ENCODE data around the gene FZD7.

FZD7 gene

DNA sequence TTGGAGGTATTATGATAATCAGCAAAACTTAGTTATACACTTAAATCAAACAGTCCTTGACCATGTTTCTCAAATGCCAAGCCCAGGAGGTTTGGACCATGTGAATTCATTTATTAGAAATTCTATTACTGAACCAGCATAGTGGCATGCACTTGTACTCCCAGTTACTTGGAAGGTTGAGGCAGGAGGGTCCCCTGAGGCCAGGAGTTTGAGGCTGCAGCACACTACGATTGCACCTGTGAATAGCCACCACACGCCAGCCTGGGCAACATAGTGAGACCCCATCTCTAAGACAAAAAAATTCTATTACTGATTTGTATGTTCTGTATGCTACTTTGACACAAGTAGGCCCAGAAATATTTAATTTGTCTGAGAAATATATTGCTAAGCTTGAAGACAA, 43.6 kb upstream of the FZD7 start:
- H3K4me3 ChIP-seq (replicated peaks; ENCODE audit: low read depth, low read length), result no peak overlapping the region
- TF ChIP-seq, protein P1, sequence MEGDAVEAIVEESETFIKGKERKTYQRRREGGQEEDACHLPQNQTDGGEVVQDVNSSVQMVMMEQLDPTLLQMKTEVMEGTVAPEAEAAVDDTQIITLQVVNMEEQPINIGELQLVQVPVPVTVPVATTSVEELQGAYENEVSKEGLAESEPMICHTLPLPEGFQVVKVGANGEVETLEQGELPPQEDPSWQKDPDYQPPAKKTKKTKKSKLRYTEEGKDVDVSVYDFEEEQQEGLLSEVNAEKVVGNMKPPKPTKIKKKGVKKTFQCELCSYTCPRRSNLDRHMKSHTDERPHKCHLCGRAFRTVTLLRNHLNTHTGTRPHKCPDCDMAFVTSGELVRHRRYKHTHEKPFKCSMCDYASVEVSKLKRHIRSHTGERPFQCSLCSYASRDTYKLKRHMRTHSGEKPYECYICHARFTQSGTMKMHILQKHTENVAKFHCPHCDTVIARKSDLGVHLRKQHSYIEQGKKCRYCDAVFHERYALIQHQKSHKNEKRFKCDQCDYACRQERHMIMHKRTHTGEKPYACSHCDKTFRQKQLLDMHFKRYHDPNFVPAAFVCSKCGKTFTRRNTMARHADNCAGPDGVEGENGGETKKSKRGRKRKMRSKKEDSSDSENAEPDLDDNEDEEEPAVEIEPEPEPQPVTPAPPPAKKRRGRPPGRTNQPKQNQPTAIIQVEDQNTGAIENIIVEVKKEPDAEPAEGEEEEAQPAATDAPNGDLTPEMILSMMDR (IDR thresholded peaks at IDR 0.05; ENCODE audit: low read depth, low read length, missing control alignments), result no peak
- DNase-seq (ENCODE audit: extremely low read depth, low read depth), result no peak

DNA sequence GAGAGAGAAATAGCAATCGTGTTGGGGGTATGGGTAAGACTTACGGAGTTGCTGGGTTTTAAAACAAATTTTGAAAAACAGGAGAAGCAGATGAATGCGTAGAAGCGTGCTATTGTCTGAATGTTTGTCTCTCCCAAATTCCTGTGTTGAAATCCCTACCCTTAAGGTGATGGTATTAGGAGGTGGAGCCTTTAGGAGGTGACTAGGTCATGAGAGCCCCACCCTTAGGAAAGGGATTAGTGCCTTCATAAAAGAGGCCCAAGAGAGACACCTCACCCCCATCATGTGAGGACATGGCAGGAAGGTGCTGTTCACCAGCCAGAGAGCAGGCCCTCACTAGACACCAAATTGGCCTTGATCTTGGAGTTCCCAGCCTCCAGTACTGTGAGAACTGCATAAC, 40.7 kb upstream of the FZD7 start:
- no peak overlapping the region for H3K4me3 ChIP-seq (replicated peaks; ENCODE audit: low read depth, low read length)
- DNase-seq (ENCODE audit: extremely low read depth, low read depth), result no peak
- TF ChIP-seq, protein P1 (IDR thresholded peaks at IDR 0.05; ENCODE audit: low read depth, low read length, missing control alignments), result no peak

DNA sequence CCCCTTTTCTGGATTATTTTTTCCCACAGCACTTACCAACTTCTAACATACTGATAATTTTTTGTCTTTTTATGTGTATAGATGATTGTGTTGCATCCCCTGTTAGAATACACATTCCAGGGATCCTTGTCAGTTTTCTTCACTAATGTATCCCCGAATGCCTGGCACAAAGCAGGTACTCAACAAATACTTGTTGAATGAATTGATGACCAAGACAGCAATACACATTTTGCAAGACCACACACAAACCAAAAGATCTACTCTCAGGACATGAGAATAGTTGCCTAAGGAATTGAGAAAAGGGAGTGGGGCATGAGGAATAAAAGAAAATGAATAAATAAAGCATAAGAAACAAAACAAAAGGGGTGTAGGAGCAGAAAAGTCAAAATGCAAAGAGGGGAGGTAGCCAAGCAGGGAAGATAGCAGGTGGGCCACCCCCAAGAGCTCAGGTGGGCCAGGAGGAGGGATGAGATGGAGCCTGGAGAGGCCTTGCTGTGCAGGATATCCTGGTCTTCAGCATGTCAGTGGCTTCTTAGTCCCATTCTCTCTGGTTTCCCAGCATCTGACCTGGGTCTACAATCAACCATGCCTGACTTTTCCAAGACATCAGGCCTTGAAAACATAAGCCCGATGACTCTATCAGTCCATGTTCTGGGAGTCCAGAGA, 38.5 kb upstream of the FZD7 start:
- no peak overlapping the region for H3K4me3 ChIP-seq (replicated peaks; ENCODE audit: low read depth, low read length)
- TF ChIP-seq, protein P1 (IDR thresholded peaks at IDR 0.05; ENCODE audit: low read depth, low read length, missing control alignments), result no peak
- DNase-seq (ENCODE audit: extremely low read depth, low read depth), result no peak

DNA sequence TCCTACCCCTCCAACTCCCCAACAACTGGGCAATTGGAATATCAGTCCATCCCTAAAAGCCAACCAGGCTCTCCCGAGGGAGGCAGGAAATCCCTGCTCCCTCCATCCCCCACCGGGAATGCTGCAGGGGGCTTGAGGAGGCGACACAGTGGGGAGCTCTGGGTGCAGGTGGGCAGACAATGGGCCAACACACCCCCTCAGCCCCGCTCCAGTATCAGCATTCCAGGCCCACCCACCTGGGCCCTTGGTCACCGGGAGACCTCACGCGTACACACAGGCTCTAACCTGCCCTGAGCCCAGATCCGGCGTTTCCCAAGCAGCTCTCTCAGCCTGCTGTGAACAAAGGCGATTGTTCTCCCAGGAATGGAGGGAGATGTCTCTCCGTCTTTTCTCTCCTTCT, 37.6 kb upstream of the FZD7 start:
- H3K4me3 ChIP-seq (replicated peaks; ENCODE audit: low read depth, low read length), result no peak overlapping the region
- TF ChIP-seq, protein P1 (IDR thresholded peaks at IDR 0.05; ENCODE audit: low read depth, low read length, missing control alignments), result no peak
- no peak for DNase-seq (ENCODE audit: extremely low read depth, low read depth)

DNA sequence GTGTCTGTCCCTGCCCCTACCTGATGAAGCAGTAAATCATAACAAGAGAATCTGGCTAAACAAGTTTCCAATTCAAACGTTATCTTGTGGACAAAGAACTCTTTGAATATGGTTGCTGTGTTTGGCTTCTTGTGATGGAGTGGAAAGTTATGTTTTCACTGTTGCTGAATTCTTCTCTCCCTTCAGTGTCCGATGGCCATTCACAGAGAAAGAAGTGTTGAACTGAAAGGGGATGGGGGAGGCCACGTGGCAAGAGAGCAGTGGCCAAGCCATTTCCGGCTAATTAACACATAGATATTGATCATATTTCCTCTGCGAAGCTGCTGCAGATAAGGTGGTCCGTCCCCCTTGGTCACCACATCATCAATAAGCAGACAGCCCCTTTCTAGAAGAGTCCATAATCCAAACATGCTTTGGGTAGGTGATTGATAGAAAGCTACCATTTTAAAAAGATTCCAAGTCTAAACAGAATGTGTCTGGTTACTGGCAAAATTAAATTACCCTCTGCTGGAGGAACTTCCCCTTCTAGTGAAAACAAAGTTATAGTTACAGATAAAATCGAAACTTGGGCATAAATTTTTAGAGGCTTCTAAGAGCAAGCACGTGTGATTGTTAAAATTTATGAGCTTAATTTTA, 36.9 kb upstream of the FZD7 start:
- TF ChIP-seq, protein P1 (IDR thresholded peaks at IDR 0.05; ENCODE audit: low read depth, low read length, missing control alignments), result no peak
- H3K4me3 ChIP-seq (replicated peaks; ENCODE audit: low read depth, low read length), result no peak overlapping the region
- no peak for DNase-seq (ENCODE audit: extremely low read depth, low read depth)

DNA sequence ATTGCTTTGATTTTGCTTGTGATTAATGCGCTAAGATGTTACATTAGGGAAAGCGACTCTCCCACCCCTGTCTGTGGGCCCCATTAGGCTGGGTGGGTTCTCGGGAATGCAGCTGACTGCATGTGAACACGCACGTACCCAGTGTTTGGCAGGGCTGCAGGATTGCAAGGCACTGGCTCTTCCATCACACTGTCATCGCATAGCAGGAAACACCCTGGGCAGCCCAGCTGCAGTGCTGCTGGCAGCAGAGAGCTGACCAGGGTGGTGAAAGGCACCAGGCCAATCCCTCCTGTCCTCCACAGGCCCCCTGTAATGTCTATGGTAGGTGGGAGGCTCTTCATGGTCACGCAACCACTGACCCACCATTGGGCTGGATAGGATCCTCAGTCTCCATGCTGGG, 34.4 kb upstream of the FZD7 start:
- TF ChIP-seq, protein P1 (IDR thresholded peaks at IDR 0.05; ENCODE audit: low read depth, low read length, missing control alignments), result no peak
- H3K4me3 ChIP-seq (replicated peaks; ENCODE audit: low read depth, low read length), result no peak overlapping the region
- no peak for DNase-seq (ENCODE audit: extremely low read depth, low read depth)

Measured in HFF-Myc (cell line).